Measurements from ENCODE around the gene TIA1. TPM values are rescaled to one million over a fixed set of nuclear protein-coding genes. Genes with fewer than 3 reads are reported as not detected.
"Not testable (repeated sequence)": the region's sequence is repeated elsewhere in the genome, so short reads cannot be mapped to it uniquely, and the experiment has no call there.

Gene TIA1
- total RNA-seq, 1 donor from 2014 or later = 94.8 TPM

DNA sequence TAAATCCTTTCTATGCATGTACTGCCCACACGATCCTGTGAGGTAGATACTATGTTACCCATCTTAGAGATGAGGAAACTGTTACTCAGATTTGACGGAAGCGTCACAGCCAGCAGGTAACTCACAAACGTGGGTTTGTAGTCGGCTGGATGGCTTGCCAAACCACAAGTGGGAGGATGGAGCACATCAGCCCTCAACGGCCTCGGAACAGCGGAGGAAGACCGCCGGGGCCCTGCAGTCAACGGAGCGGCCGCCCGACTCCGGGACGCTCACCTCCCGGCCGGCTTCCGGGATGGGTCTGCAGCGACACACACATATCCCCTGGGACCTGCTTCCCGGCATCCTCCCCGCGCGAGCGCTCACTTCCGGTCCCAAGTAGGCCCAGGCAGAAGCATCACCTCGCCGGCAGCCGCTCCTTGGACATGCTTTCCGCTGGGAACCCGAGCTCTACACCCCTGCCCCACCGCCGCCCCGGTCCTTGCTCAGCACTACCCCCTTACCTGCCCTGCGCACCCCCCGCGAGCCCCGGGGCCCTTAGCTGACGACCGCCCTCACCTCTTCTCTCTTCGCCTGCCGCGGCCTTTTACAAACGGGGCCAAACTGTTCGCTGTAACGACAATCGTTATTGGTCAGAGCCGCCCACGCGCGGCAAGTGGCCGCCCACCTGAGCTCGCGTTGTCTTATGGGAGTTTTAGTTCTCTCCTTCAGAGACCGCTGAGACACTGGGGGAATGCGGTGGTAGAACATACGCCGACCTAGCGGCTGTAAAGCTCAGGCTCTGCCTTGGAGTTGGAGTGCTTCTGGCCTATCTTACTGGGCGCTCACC lies 57.8 kb downstream of the TIA1 start, which contains the start of gene C2orf42:
Gene C2orf42 (minus strand): TSS at position 602 of the 826 bp plus-strand sequence. CDS start 9,034 bp downstream, outside the sequence.
- Mint-ChIP-seq H3K4me3 (ENCODE audit: unreplicated experiment) (peak within 1 kb of the TSS; percentile 90), H3K9me3 (ENCODE audit: low read depth) (no peaks in the 10 kb centered on the region), H3K4me1 (ENCODE audit: low read depth) (peaks cover 21% of the 10 kb centered on the region), H3K36me3 (ENCODE audit: low read depth) (no peaks in the 10 kb centered on the region), H3K27me3 (ENCODE audit: low read depth) (no peaks in the 10 kb centered on the region), H3K27ac (ENCODE audit: unreplicated experiment) (peak within 1 kb of the TSS; percentile 99)
- TF ChIP-seq, protein P1, sequence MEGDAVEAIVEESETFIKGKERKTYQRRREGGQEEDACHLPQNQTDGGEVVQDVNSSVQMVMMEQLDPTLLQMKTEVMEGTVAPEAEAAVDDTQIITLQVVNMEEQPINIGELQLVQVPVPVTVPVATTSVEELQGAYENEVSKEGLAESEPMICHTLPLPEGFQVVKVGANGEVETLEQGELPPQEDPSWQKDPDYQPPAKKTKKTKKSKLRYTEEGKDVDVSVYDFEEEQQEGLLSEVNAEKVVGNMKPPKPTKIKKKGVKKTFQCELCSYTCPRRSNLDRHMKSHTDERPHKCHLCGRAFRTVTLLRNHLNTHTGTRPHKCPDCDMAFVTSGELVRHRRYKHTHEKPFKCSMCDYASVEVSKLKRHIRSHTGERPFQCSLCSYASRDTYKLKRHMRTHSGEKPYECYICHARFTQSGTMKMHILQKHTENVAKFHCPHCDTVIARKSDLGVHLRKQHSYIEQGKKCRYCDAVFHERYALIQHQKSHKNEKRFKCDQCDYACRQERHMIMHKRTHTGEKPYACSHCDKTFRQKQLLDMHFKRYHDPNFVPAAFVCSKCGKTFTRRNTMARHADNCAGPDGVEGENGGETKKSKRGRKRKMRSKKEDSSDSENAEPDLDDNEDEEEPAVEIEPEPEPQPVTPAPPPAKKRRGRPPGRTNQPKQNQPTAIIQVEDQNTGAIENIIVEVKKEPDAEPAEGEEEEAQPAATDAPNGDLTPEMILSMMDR (IDR thresholded peaks at IDR 0.05) = peak; percentile 48
- peak; percentile 98 for DNase-seq (ENCODE audit: low spot score)

DNA sequence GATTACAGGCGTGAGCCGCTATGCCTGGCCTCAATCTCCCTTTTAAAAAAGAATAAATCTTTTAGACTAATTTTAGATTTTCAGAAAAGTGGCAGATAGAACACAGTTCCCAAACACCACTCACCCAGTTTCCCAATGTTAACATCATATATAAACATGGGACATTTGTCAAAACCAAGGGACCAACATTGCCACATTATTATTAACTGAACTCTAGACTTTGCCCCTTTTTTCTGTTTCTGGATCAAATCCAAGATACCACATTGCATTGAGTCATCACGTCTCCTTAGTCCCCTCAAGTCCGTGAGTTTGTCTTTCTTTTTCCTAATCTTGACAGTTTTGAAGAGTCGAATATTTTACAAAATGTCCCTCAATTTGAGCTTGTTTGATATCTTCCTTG lies 60.0 kb downstream of the TIA1 start:
- Mint-ChIP-seq H3K36me3 (ENCODE audit: low read depth) (no peaks in the 10 kb centered on the region), H3K9me3 (ENCODE audit: low read depth) (no peaks in the 10 kb centered on the region), H3K27ac (ENCODE audit: unreplicated experiment) (peak overlapping the region; percentile 9)

DNA sequence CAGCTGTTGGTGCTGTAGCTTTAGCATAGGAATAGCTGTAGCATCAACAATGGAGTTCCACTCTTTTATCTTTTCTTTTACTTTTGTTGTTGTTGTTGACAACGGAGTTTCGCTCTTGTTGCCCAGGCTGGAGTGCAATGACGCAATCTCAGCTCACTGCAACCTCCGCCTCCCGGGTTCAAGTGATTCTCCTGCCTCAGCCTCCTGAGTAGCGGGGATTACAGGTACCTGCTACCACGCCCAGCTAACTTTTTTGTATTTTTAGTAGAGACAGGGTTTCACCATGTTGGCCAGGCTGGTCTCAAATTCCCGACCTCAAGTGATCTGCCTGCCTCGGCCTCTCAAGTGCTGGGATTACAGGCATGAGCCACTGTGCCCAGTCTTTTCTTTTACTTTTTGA lies 61.3 kb downstream of the TIA1 start:
- not testable (repeated sequence) for H3K4me3 Mint-ChIP-seq (ENCODE audit: unreplicated experiment); H3K27me3 Mint-ChIP-seq (ENCODE audit: low read depth); H3K9me3 Mint-ChIP-seq (ENCODE audit: low read depth); DNase-seq (ENCODE audit: low spot score); H3K36me3 Mint-ChIP-seq (ENCODE audit: low read depth); H3K27ac Mint-ChIP-seq (ENCODE audit: unreplicated experiment)
- H3K4me1 Mint-ChIP-seq (ENCODE audit: low read depth) = peaks cover 21% of the 10 kb centered on the region

More for the DNA sequence above, 60.0 kb downstream of the TIA1 start:
- H3K4me1 Mint-ChIP-seq (ENCODE audit: low read depth) = peaks cover 21% of the 10 kb centered on the region
- H3K4me3 Mint-ChIP-seq (ENCODE audit: unreplicated experiment) = no peak overlapping the region
- no peaks in the 10 kb centered on the region for H3K27me3 Mint-ChIP-seq (ENCODE audit: low read depth)
- DNase-seq (ENCODE audit: low spot score) = no peak
- TF ChIP-seq, protein P1 (IDR thresholded peaks at IDR 0.05) = no peak

DNA sequence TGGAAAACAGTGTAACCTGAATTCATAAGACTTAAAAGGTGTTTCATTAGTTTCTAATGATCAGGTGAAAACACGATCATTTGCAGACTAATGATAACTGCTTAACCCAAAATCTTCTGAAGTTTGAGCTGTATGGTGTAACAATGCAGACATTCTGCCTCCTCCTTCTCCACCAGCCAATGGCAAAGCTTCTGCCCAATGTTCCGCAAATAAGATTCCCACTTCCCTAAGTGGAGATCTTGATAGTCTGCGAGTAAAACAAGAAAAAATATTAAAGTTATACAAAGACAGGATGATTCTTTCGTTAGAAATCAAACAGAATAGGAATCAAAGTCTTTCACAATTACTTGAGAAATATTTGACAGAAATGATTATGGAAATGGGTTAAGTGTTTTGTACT lies 65.7 kb downstream of the TIA1 start:
- no peak overlapping the region for H3K27ac Mint-ChIP-seq (ENCODE audit: unreplicated experiment)

DNA sequence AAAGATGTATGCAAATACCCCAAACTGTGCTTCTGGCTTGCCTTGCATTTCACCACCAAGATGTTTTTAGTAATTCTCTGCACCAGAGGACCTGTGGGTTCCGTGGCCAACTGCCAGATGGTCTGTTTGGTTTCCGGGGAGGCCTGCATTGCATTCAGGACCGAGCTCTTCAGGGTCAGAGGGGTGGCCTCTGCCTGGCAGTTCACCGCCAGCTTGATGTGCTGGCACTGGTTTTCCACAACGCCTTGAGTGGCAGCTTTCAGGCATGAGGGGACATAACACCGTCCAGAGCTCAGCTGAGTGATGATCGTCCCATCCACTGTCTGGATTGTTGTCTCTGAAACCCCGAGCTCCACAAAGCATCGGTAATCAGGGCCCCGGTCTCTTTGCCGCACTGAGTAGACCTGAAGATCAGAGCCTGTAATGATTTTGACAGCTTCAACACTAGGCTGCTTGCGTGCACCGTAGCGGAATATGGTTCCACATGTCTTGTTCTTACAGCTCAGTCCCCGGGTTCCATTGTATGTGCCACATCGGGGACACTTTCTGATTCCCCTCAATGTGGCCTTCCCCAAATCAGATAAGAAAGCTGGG lies 67.0 kb downstream of the TIA1 start:
- DNase-seq (ENCODE audit: low spot score) = no peak
- Mint-ChIP-seq H3K9me3 (ENCODE audit: low read depth) (no peaks in the 10 kb centered on the region), H3K4me1 (ENCODE audit: low read depth) (peaks cover 11% of the 10 kb centered on the region), H3K27me3 (ENCODE audit: low read depth) (no peaks in the 10 kb centered on the region), H3K4me3 (ENCODE audit: unreplicated experiment) (no peak overlapping the region), H3K27ac (ENCODE audit: unreplicated experiment) (peak overlapping the region; percentile 42), H3K36me3 (ENCODE audit: low read depth) (peaks cover 2% of the 10 kb centered on the region)
- TF ChIP-seq, protein P1 (IDR thresholded peaks at IDR 0.05) = no peak

More for the DNA sequence above, 65.7 kb downstream of the TIA1 start:
- TF ChIP-seq, protein P1 (IDR thresholded peaks at IDR 0.05) = no peak
- Mint-ChIP-seq H3K27me3 (ENCODE audit: low read depth) (no peaks in the 10 kb centered on the region), H3K9me3 (ENCODE audit: low read depth) (no peaks in the 10 kb centered on the region), H3K4me3 (ENCODE audit: unreplicated experiment) (no peak overlapping the region), H3K36me3 (ENCODE audit: low read depth) (peaks cover 2% of the 10 kb centered on the region), H3K4me1 (ENCODE audit: low read depth) (peaks cover 11% of the 10 kb centered on the region)
- no peak for DNase-seq (ENCODE audit: low spot score)

All from chondrocyte (in vitro differentiated cells).